HepG2 (cell line): ENCODE measurements around the gene CERS4. TPM values are rescaled to one million over a fixed set of nuclear protein-coding genes. Genes with fewer than 3 reads are reported as not detected.
A peak's percentile ranks its signal among the peaks of the same experiment; 100 is the strongest.

Source experiments
- ATAC-seq: fragments of 200-7000 bp; cut with Tn5 transposase; 3 replicates; pipeline ENCODE4 v1.9.1; 2020; ENCODE audit warnings: mild to moderate bottlenecking, moderate library complexity
- BruUV-seq: library from RNA; stranded (reverse); fragments of 400-500 nt; replicated peaks from 2 replicates; lab custom pipeline; 2021; lab: Mats Ljungman, UMichigan
- CTCF ChIA-PET: fragments of 300-600 bp; formaldehyde crosslinking; extraction: SDS; loops from one replicate; lab custom pipeline; 2021; ENCODE audit warnings: low total read pairs, inconsistent platforms, low intra/inter-chr PET ratio; lab: Yijun Ruan, JAX
- POLR2A ChIA-PET: fragments of 350-600 bp; sonication (Branson Sonifier 250); formaldehyde crosslinking; loops from one replicate; lab custom pipeline; 2020; ENCODE audit warnings: antibody characterized with exemption, inconsistent platforms; lab: Yijun Ruan, JAX
- DNase-seq: peaks from one replicate; pipeline ENCODE4 v3.0.0-alpha.2; 2015; ENCODE audit warnings: low spot score
- FAIRE-seq: peaks from 3 replicates; lab custom pipeline; 2011; peaks lifted over from hg19 to GRCh38; lab: Jason Lieb, UNC
- H2AFZ ChIP-seq: one replicate; pipeline ENCODE4 v1.6.1; 2011; ENCODE audit warnings: low read length, inconsistent platforms
- H3K27ac ChIP-seq: fragments of 300-600 bp; 3 replicates; pipeline ENCODE4 v1.8.0; 2011; ENCODE audit warnings: mixed run types, mild to moderate bottlenecking, mixed read lengths, low read length, inconsistent platforms; ENCODE audit not compliant: insufficient read depth; ENCODE audit errors: extremely low read length
- H3K27me3 ChIP-seq, 2 experiments: fragments of 200-600 bp in 1 of 2; 2 replicates in 1 of 2; 3 replicates in 1 of 2; pipeline versions ENCODE4 v1.6.0 to v1.8.0; 2011; ENCODE audit warnings: low read length in 2 of 2, mild to moderate bottlenecking in 2 of 2, moderate library complexity in 2 of 2, inconsistent platforms in 1 of 2; ENCODE audit not compliant: insufficient read depth in 2 of 2, control insufficient read depth in 1 of 2
- H3K36me3 ChIP-seq, 2 experiments: fragments of 200-600 bp in 1 of 2; replicated peaks in 1 of 2; 2 replicates in 1 of 2; 3 replicates in 1 of 2; pipeline versions ENCODE4 v1.5.1 to v1.8.0; 2011; ENCODE audit warnings: low read length in 2 of 2, inconsistent platforms in 1 of 2; ENCODE audit not compliant: insufficient read depth in 2 of 2, control insufficient read depth in 1 of 2
- H3K4me1 ChIP-seq: 2 replicates; pipeline ENCODE4 v1.5.1; 2012; ENCODE audit warnings: low read length, inconsistent platforms; ENCODE audit not compliant: insufficient read depth
- H3K4me2 ChIP-seq: 2 replicates; pipeline ENCODE4 v1.6.0; 2011; ENCODE audit warnings: low read depth, low read length, inconsistent platforms
- H3K4me3 ChIP-seq, 3 experiments: fragments of 200-600 bp in 1 of 3; sonication (generic), shearing (Covaris generic) in 1 of 3; replicated peaks in 1 of 3; 2 replicates each; pipeline ENCODE4 v1.5.1; 2011 to 2016; ENCODE audit warnings: low read length in 3 of 3, inconsistent platforms in 2 of 3, low read depth in 2 of 3, mild to moderate bottlenecking in 2 of 3, control low read depth in 1 of 3, mixed read lengths in 1 of 3; ENCODE audit not compliant: insufficient read depth in 1 of 3
- H3K79me2 ChIP-seq: one replicate; pipeline ENCODE4 v1.6.1; 2011; ENCODE audit warnings: low read length, inconsistent platforms; ENCODE audit not compliant: insufficient read depth
- H3K9ac ChIP-seq: 2 replicates; pipeline ENCODE4 v1.6.0; 2011; ENCODE audit warnings: mild to moderate bottlenecking, low read depth, low read length, inconsistent platforms; ENCODE audit not compliant: insufficient read depth
- H3K9me3 ChIP-seq: 2 replicates; pipeline ENCODE4 v1.5.1; 2012; ENCODE audit warnings: mild to moderate bottlenecking, low read length
- H4K20me1 ChIP-seq: 2 replicates; pipeline ENCODE4 v1.6.0; 2011; ENCODE audit warnings: inconsistent platforms, mild to moderate bottlenecking, low read length, moderate library complexity; ENCODE audit not compliant: insufficient read depth
- CBX5 ChIP-seq: sonication (generic); formaldehyde crosslinking; IDR thresholded peaks from 2 replicates; pipeline ENCODE4 v1.4.0; 2020; ENCODE audit warnings: missing genetic modification reagents, borderline replicate concordance
- CEBPB ChIP-seq: IDR thresholded peaks from 2 replicates; pipeline ENCODE4 v1.6.1; 2011; ENCODE audit warnings: low read depth, low read length, improper control_type of control experiment, borderline replicate concordance
- KDM4B ChIP-seq: sonication (generic); formaldehyde crosslinking; IDR thresholded peaks from 2 replicates; pipeline ENCODE4 v1.4.0; 2020; ENCODE audit warnings: missing genetic modification reagents
- NR2F1 ChIP-seq, 2 experiments: fragments of 450-650 bp in 1 of 2; formaldehyde crosslinking in 1 of 2; IDR thresholded peaks; 2 replicates each; pipeline versions ENCODE4 v1.5.0 to v1.6.1; 2016 to 2020; ENCODE audit warnings: mild to moderate bottlenecking in 1 of 2, missing compliant biosample characterization in 1 of 2, missing genetic modification reagents in 1 of 2, moderate library complexity in 1 of 2
- RFXAP ChIP-seq: sonication (generic); formaldehyde crosslinking; IDR thresholded peaks from 2 replicates; pipeline ENCODE4 v1.4.0; 2020; ENCODE audit warnings: missing genetic modification reagents, borderline replicate concordance
- SOX6 ChIP-seq, 2 experiments: fragments of 450-650 bp in 1 of 2; sonication (generic) in 1 of 2; formaldehyde crosslinking in 1 of 2; IDR thresholded peaks; 2 replicates each; pipeline versions ENCODE4 v1.4.0 to v1.6.1; 2017 to 2020; ENCODE audit warnings: antibody characterized with exemption in 1 of 2, mild to moderate bottlenecking in 1 of 2, missing genetic modification reagents in 1 of 2
- ZBTB1 ChIP-seq: sonication (generic); formaldehyde crosslinking; IDR thresholded peaks from 2 replicates; pipeline ENCODE4 v1.4.0; 2020; ENCODE audit warnings: missing genetic modification reagents, borderline replicate concordance
- ZBTB7B ChIP-seq: sonication (generic); formaldehyde crosslinking; IDR thresholded peaks from 2 replicates; pipeline ENCODE4 v1.4.0; 2020; ENCODE audit warnings: missing genetic modification reagents
- ZNF121 ChIP-seq: sonication (generic); formaldehyde crosslinking; IDR thresholded peaks from 2 replicates; pipeline ENCODE4 v1.5.0; 2020; ENCODE audit warnings: mild to moderate bottlenecking, missing genetic modification reagents
- ZNF44 ChIP-seq: sonication (generic); formaldehyde crosslinking; IDR thresholded peaks from 2 replicates; pipeline ENCODE4 v1.5.1; 2020; ENCODE audit warnings: mild to moderate bottlenecking, missing genetic modification reagents
- WGBS: methylation state at CpG from one replicate; pipeline ENCODE4 v1.1.6; 2017; ENCODE audit warnings: low lambda C conversion rate; 5-methylcytosine and 5-hydroxymethylcytosine counted together
- in situ Hi-C: cut with HindIII; loops from 2 replicates; pipeline ENCODE4 v1.10.0; 2017; ENCODE audit warnings: low pct_unique_long_range_greater_than_20kb; ENCODE audit not compliant: extremely low pct_ligation_motif_present
- intact Hi-C: fragments of 100-400 bp; cut with micrococcal nuclease; formaldehyde crosslinking; loops from one replicate; pipeline ENCODE4 v1.10.0; 2022; ENCODE audit not compliant: unreplicated experiment
- polyA plus RNA-seq, 8 experiments: library from polyadenylated mRNA; depleted of rRNA in 3 of 8; stranded (reverse) in 7 of 8; unstranded in 1 of 8; fragments of >200 nt; fragmentation: Illumina TruSeq in 4 of 8; extraction: Trizol in 4 of 8; gene quantifications; 2 replicates each; pipeline versions ENCODE4 v1.2.1 to v1.2.3, GENCODE V29; 2011 to 2016; ENCODE audit warnings: low read depth in 4 of 8, missing spikeins in 1 of 8, mixed read lengths in 1 of 8; ENCODE audit not compliant: insufficient read depth in 1 of 8
- total RNA-seq, 5 experiments: library from RNA; depleted of rRNA; stranded (reverse); fragments of >200 nt; fragmentation: Illumina TruSeq; extraction: Trizol; gene quantifications; 2 replicates each; pipeline ENCODE4 v1.2.3, GENCODE V29; 2016; ENCODE audit warnings: low read depth in 1 of 5
- TF ChIP-seq, protein P1 (sequence below): sonication (generic); formaldehyde crosslinking; IDR thresholded peaks from 2 replicates; pipeline ENCODE4 v1.5.0; 2020; ENCODE audit warnings: mild to moderate bottlenecking, missing genetic modification reagents
- TF ChIP-seq, protein P2 (sequence below): sonication (generic); formaldehyde crosslinking; IDR thresholded peaks from 2 replicates; pipeline ENCODE4 v1.4.0; 2020; ENCODE audit warnings: missing genetic modification reagents
- TF ChIP-seq, protein P3 (sequence below): sonication (generic); formaldehyde crosslinking; IDR thresholded peaks from 2 replicates; pipeline ENCODE4 v1.4.0; 2020; ENCODE audit warnings: missing genetic modification reagents, mild to moderate bottlenecking, borderline replicate concordance
- TF ChIP-seq, protein P4 (sequence below), 2 experiments: sonication (generic) in 1 of 2; formaldehyde crosslinking in 1 of 2; IDR thresholded peaks; 2 replicates each; pipeline versions ENCODE4 v1.4.0 to v1.6.1; 2016 to 2020; ENCODE audit warnings: borderline replicate concordance in 1 of 2, low read depth in 1 of 2, mild to moderate bottlenecking in 1 of 2, missing genetic modification reagents in 1 of 2

The CERS4 gene
- total and polyA plus RNA-seq, 2 of the 13 experiments (the other 11 are each of a cell fraction or from before 2014, with no cell fraction given), result 74.7 to 83.5 TPM

DNA sequence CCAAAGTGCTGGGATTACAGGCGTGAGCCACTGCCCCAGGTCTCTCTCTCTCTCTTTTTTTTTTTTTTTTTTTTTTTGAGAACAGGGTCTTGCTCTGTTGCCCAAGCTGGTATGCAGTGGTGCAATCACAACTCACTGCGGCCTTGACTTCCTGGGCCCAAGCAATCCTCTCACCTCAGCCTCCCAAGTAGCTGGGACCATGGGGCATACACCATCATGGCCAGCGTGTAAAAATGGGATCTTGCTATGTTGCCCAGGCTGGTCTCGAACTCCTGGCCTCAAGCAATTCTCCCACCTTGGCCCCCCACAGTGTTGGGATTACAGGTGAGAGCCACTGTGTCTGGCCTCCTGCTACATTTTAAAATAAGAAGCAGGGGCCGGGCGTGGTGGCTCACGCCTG lies 40.6 kb upstream of the CERS4 start:
- no peak overlapping the region for H3K9ac ChIP-seq
- no peak overlapping the region for H3K27ac ChIP-seq
- BruUV-seq, result no TSS peak
- ChIA-PET POLR2A (interaction anchor here (1.2 to 4.0 kb wide), 2 partner anchors 14 to 78 kb away, joined by 3 to 12 read pairs; no protein-coding TSS in a partner anchor), CTCF (no interaction called here)
- H3K79me2 ChIP-seq, result no peaks in the 10 kb centered on the region
- 49% methylated on average over 7 of the region's 7 CpGs for WGBS
- FAIRE-seq, result no peak
- ATAC-seq, result no peak
- H3K4me3 ChIP-seq, result no peak overlapping the region
- no peaks in the 10 kb centered on the region for H3K27me3 ChIP-seq
- H2AFZ ChIP-seq, result no peak overlapping the region
- DNase-seq, result no peak
- H3K36me3 ChIP-seq, result no peaks in the 10 kb centered on the region
- no peaks in the 10 kb centered on the region for H4K20me1 ChIP-seq
- intact Hi-C loops, result no loop called here
- in situ Hi-C loops, result no loop called here
- peaks cover 17% of the 10 kb centered on the region for H3K4me1 ChIP-seq
- no peak overlapping the region for H3K4me2 ChIP-seq
- H3K9me3 ChIP-seq, result no peaks in the 10 kb centered on the region
- 0 out of 2 replicates have a peak, but pooled peaks have one; percentile 9 for TF ChIP-seq CEBPB
- TF ChIP-seq ZNF121 (CRISPR knock-in tag), result peak; percentile 95
- TF ChIP-seq, protein P1, sequence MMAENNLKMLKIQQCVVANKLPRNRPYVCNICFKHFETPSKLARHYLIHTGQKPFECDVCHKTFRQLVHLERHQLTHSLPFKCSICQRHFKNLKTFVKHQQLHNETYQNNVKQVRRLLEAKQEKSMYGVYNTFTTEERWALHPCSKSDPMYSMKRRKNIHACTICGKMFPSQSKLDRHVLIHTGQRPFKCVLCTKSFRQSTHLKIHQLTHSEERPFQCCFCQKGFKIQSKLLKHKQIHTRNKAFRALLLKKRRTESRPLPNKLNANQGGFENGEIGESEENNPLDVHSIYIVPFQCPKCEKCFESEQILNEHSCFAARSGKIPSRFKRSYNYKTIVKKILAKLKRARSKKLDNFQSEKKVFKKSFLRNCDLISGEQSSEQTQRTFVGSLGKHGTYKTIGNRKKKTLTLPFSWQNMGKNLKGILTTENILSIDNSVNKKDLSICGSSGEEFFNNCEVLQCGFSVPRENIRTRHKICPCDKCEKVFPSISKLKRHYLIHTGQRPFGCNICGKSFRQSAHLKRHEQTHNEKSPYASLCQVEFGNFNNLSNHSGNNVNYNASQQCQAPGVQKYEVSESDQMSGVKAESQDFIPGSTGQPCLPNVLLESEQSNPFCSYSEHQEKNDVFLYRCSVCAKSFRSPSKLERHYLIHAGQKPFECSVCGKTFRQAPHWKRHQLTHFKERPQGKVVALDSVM (CRISPR knock-in tag), result peak; percentile 92
- no peak for TF ChIP-seq ZBTB1 (CRISPR knock-in tag)
- no peak for TF ChIP-seq KDM4B (CRISPR knock-in tag)
- TF ChIP-seq RFXAP (CRISPR knock-in tag), result no peak
- TF ChIP-seq CBX5 (CRISPR knock-in tag), result no peak
- TF ChIP-seq NR2F1 (CRISPR knock-in tag; IDR thresholded peaks at IDR 0.05), result no peak
- no peak for TF ChIP-seq ZBTB7B (CRISPR knock-in tag)
- TF ChIP-seq, protein P2, sequence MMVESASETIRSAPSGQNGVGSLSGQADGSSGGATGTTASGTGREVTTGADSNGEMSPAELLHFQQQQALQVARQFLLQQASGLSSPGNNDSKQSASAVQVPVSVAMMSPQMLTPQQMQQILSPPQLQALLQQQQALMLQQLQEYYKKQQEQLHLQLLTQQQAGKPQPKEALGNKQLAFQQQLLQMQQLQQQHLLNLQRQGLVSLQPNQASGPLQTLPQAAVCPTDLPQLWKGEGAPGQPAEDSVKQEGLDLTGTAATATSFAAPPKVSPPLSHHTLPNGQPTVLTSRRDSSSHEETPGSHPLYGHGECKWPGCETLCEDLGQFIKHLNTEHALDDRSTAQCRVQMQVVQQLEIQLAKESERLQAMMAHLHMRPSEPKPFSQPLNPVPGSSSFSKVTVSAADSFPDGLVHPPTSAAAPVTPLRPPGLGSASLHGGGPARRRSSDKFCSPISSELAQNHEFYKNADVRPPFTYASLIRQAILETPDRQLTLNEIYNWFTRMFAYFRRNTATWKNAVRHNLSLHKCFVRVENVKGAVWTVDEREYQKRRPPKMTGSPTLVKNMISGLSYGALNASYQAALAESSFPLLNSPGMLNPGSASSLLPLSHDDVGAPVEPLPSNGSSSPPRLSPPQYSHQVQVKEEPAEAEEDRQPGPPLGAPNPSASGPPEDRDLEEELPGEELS (CRISPR knock-in tag), result no peak
- no peak for TF ChIP-seq ZNF44 (CRISPR knock-in tag)
- TF ChIP-seq SOX6 (IDR thresholded peaks at IDR 0.05), result no peak
- TF ChIP-seq SOX6 (CRISPR knock-in tag; IDR thresholded peaks at IDR 0.05), result no peak
- TF ChIP-seq, protein P3, sequence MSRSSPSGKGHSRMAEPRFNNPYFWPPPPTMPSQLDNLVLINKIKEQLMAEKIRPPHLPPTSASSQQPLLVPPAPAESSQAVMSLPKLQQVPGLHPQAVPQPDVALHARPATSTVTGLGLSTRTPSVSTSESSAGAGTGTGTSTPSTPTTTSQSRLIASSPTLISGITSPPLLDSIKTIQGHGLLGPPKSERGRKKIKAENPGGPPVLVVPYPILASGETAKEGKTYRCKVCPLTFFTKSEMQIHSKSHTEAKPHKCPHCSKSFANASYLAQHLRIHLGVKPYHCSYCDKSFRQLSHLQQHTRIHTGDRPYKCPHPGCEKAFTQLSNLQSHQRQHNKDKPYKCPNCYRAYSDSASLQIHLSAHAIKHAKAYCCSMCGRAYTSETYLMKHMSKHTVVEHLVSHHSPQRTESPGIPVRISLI (CRISPR knock-in tag), result peak; percentile 62; the same call in 1 of the 2 replicates
- TF ChIP-seq, protein P4, sequence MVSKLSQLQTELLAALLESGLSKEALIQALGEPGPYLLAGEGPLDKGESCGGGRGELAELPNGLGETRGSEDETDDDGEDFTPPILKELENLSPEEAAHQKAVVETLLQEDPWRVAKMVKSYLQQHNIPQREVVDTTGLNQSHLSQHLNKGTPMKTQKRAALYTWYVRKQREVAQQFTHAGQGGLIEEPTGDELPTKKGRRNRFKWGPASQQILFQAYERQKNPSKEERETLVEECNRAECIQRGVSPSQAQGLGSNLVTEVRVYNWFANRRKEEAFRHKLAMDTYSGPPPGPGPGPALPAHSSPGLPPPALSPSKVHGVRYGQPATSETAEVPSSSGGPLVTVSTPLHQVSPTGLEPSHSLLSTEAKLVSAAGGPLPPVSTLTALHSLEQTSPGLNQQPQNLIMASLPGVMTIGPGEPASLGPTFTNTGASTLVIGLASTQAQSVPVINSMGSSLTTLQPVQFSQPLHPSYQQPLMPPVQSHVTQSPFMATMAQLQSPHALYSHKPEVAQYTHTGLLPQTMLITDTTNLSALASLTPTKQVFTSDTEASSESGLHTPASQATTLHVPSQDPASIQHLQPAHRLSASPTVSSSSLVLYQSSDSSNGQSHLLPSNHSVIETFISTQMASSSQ (IDR thresholded peaks at IDR 0.05; ENCODE audit: low read depth), result no peak
- TF ChIP-seq, protein P4 (CRISPR knock-in tag; IDR thresholded peaks at IDR 0.05; ENCODE audit: borderline replicate concordance), result no peak
